NCI-H2196 treated with DMSO at 0.1 percent for 48 hours (cell line): ENCODE measurements around the gene PERM1.
"Not testable (repeated sequence)": the region's sequence is repeated elsewhere in the genome, so short reads cannot be mapped to it uniquely, and the experiment has no call there.

Experiments
- DNase-seq: peaks from one replicate; lab custom pipeline; 2025; ENCODE audit not compliant: unreplicated experiment; lab: John Stamatoyannopoulos, UW

PERM1 gene, protein sequence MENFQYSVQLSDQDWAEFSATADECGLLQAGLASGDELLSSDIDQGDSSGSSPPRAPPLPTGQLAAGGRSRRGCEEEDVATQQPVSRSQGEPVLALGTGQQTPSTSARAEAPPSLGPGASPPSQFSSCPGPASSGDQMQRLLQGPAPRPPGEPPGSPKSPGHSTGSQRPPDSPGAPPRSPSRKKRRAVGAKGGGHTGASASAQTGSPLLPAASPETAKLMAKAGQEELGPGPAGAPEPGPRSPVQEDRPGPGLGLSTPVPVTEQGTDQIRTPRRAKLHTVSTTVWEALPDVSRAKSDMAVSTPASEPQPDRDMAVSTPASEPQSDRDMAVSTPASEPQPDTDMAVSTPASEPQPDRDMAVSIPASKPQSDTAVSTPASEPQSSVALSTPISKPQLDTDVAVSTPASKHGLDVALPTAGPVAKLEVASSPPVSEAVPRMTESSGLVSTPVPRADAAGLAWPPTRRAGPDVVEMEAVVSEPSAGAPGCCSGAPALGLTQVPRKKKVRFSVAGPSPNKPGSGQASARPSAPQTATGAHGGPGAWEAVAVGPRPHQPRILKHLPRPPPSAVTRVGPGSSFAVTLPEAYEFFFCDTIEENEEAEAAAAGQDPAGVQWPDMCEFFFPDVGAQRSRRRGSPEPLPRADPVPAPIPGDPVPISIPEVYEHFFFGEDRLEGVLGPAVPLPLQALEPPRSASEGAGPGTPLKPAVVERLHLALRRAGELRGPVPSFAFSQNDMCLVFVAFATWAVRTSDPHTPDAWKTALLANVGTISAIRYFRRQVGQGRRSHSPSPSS

DNA sequence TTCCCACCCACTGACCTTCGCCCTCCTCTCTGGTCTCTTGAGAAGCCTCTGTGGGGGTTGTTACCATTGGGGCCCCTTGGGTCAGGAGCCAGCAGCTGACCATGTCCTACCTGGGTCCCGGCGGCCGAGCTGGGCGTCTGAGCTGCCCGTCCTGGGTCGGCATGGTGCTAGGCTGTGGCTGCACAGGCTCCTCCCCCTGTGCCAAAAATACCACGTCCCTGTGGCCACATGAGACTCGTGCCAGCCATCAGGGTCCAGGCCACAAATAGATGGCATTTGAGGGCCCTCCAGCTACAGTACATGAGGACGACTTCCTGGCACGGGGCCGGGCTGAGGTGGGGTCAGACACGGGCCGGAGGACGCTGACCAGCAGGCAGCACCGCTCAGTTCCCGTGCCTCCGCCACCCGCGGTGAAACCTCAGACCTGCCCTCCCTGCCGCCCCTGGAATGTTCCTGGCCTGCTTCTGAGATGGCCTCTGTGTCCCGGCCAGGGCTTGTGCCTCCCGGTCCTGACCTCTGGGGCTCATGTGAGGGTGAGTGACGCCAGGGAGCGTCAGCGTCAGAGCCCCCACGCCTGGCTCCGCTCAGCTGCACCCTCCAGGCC lies at the start of gene PERM1:
Gene PERM1 (minus strand): TSS at position 139 of the 604 bp plus-strand sequence. CDS start 1,064 bp downstream, outside the sequence.
- no peak for DNase-seq

DNA sequence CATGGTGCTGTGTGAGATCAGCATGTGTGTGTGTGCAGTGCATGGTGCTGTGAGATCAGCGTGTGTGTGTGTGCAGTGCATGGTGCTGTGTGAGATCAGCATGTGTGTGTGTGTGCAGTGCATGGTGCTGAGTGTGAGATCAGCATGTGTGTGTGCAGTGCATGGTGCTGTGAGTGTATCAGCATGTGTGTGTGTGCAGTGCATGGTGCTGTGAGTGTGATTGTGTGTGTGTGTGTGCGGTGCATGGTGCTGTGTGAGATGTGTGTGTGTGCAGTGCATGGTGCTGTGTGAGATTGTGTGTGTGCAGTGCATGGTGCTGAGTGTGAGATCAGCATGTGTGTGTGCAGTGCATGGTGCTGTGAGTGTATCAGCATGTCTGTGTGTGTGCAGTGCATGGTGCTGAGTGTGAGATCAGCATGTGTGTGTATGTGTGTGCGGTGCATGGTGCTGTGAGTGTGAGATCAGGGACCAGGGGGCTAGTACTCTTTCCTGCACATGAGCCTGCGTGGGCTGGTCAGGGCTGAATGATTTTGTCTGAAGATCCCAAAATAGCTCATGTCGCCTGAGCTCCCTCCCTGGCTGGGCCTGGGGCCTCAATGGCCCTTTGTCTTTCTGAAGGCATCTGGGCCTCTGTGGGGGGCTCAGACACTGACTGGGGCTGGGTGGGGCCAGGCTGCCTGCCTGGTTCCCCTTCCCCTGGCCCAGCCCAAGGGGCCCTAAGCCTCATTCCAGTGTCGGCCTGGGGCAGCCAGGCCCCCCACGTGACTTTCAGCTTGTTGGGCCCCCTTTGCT lies 49.2 kb upstream of the PERM1 start:
- not testable (repeated sequence) for DNase-seq

DNA sequence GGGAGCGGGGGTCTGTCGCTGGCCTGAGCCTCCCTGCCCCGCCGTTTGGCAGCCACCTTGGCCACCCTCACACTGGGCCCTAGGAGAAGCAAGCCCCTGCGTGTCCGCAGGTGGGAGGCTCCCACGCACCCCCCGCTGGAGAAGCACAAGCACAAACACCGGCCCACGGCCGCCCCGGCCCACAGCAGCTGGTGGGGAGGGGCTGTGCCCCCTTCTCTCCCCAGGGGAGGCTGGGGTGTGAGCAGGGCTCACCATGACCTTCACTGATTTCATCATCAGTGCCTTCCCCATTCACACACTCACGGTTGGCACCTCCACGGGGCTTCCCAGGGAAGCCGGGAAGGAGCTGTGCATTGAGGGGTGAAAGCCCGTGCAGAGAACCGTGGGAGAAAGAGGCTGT lies 45.9 kb upstream of the PERM1 start:
- DNase-seq = no peak

DNA sequence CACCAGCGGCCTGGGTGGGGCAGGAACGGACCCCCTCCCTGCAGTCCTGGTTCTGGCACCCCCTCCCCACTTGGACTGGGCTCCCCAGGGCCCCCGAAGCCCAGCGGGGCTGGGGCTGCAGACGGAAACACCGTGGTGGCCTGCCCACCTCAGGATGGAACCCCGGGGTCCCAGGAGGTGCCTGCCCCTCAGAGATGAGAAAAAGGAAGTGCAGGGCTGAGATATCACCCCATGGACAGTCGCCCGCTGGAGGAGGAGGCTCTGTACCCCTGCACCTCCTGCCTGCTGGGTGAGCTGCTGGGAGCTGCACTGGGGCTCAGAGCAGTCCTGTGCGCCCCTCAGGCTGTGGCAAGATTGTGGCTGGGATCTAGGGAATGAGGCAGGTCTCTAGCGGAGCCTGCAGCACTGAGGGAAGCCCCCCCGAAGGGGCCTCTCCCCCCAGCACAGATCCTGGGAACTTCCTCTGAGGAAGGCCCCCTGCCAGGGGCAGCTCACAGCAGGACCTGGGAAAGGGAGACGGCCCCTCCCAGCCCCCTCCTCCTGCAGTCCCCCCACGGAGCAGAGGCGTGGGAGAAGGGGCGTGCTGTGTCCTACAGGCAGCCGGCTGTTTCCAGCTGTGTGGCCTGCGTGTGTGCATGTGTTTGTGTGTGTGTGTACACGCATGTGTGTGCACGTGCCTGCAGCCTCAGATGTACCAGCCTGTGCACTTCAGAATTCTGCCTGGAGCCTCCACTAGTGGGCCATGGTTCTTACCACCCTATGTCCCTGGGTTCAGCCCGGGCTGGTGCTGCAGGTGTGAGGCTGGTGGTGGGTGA lies 44.9 kb upstream of the PERM1 start:
- DNase-seq = no peak

DNA sequence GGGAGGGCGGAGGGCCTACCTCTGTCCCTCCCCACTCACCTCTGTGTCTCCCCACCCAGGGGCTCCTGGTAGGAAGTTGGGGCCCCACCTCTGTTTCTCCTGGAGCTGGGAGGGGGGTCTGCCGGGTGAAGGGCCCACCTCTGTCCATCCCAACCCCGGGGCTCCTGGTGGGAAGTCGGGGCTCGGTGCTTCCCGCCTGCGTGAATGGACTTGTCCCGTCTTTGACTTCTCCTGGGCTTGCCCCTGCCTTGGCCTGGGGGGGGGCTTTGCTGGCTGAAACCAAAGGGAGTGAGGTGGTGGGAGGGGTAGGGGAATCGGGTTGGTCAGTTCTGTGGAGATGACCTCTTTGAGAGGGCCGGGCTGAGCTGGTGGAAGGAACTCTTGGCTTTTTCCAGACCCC lies 43.8 kb upstream of the PERM1 start:
- DNase-seq = no peak

DNA sequence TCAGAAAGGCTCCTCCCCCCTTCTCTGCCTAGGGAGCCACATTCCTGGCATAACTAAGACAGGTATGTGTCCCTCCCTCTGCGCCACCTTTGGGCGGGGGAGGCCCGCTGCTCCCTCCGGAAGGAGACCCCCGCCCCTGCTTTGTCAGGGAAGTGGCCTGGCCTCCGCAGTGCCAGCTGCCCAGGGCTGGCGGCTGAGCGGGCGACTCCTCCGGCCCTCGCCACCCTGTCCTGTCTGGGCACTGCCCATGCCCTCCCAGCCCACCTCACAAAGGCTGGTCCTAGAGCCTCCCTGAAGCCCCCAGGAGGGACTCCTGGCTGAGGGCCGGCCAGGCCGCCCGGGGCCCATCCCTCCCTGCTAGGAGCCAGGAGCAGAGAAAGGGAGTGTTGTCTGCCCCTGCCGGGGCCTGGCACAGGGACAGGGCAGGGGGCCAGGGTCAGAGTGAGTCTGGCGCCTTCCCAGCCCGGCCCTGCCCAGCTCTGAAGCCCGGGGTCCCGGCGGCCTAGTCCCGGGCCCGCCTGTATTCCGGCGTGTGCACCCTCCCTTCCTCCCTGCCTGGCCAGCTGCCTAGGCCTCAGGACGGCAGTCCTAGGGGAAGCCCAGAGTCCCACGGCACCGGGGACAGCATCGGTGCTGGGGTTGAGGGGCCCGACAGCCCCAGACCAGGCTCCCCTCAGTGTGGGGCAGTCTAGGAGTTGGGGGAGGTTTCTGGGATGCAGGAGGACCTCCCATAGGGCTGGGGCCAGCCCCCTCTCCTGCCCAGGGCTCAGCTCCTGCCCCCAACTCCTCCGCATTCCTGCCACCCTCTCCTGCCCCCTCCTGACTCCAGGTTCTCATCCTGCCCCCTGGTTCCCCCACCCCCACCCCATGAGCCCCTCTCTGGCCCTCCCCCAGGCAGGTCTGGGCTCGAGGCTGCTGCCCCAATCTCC lies 43.1 kb upstream of the PERM1 start:
- no peak for DNase-seq

DNA sequence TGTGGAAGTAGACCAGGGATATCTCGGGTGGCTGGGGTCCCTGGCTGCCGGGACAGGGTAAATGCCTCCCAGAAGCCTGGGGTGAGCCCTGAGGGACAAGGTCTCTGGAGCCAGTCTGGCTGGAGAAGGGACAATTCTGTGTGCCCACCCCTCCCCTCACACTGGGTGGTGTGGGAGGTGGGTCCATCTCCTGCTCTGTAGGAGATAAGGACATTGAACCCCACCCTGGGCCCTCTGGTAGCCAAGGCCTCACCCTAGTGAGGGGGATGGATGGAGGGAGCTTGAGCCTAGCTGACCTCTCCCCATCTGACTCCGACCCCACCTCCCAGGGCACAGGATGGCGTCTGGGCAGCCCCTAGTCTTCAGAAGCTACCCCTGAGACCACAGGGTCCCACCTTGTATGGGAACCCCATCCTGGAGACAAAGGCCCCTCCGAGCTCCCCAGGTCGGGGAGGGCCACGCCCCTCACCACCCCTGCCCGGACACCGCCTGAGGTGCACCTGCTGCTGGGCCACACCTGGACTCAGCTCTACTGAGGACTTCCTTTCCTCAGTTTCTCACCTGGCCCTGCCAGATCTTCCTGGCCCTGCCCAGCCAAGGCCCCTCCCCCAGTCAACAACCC lies 42.4 kb upstream of the PERM1 start:
- no peak for DNase-seq

DNA sequence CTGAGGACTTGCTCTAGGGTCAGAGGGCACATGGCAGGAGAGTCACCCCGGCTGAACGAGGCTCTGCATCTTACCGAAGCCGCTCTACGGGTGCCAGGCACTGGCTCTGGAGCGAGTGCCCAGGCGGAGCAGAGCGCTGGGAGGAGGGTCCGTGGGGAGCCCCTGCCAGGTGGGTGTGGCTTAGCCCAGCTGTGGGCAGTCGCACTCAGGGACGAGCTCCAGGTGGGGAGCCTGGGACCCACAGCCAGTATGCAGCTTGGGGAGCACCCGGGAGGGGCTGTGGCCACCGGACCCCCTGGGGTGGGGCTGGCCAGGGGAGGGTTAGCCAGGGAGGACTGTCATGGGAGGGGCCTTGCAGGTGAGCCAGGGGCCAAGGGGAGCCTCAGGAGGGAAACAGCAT lies 41.8 kb upstream of the PERM1 start:
- no peak for DNase-seq

DNA sequence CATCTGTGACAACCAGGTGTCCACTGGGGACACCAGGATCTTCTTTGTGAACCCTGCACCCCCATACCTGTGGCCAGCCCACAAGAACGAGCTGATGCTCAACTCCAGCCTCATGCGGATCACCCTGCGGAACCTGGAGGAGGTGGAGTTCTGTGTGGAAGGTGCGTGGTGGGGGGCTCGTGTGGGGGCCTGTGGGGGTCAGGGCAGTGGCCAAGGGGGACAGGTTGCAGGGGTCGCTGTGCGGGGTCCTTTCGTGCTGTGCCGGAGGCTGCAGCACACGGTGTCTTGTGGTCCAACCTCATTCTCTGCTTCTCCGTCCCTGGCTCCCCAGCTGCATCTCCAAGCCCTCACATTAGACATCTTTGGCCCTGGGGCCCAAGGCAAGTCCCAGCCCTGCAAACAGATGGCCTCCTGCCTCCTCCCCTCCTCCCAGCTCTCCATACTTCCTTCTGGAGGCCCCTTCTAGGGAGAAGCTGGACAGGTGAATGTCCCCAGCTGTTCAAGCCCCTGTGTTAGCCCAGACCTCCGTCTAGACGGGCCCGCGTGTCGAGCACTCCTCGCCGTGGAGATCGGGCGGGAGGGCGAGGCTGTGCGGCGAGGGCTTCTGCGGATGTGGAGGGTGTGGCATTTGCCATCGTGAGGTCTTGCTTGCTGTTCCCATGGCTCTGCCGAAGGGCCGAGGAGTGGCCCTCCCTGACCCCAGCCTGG lies 40.6 kb upstream of the PERM1 start:
- DNase-seq = no peak

DNA sequence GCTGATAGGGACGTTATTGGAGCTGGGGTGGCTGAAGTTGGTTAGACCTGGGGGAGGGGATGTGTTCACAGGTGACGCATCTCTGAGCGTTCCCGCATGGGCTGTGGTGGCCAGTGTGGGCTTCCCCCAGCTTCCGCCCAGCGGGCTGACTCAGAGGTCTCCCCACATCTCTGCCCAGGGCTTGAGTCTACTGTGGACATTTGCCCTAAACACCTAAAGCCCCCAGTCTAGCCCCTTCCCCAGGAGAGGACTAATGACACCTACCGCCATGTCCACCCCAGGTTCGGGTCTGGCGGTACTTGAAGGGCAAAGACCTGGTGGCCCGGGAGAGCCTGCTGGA lies 40.0 kb upstream of the PERM1 start:
- no peak for DNase-seq

DNA sequence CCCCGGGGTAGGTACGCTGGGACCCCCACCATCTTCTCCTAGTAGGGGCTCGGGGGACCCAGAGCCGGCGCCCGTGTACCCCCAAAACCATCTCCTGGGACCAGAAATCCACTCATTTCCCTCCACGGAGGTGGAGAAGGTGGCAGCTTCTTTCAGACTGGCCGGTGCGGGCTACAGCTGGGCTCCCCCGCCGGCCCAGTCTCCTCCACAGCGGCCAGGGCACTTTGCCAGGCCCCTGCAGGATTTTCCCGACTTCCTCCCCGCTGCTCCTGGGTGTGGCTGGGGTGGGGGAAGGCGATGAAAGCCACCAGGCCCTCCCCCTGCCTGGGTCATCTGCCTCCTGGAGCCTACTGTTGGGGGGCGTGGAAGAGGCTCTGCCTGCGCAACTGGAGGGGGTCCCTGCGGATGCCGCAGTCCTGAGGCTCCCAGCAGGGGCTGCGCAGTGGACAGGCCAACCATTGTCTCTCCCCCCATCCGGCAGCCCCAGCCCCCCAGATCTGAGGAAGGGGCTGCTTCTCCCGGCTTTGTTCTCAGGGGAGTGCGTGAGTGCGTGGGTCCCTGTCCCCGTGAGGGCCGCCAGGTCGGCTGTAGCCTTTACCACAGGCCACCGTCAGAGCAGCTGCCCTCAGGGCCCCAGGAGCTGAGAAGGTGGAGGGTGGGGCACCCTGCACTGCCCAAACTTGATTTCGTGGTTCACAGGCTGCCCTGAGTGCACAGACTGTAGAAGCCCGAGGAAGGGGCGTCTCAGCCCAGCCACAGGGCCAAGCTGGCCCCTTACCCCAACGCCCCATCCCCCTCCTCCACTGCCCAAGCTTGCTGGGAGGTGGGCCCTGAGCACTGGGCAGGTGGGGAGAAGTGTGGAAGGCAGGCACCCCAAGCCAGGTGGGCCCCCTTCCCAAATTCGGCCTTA lies 39.4 kb upstream of the PERM1 start:
- DNase-seq = peak; percentile 31

DNA sequence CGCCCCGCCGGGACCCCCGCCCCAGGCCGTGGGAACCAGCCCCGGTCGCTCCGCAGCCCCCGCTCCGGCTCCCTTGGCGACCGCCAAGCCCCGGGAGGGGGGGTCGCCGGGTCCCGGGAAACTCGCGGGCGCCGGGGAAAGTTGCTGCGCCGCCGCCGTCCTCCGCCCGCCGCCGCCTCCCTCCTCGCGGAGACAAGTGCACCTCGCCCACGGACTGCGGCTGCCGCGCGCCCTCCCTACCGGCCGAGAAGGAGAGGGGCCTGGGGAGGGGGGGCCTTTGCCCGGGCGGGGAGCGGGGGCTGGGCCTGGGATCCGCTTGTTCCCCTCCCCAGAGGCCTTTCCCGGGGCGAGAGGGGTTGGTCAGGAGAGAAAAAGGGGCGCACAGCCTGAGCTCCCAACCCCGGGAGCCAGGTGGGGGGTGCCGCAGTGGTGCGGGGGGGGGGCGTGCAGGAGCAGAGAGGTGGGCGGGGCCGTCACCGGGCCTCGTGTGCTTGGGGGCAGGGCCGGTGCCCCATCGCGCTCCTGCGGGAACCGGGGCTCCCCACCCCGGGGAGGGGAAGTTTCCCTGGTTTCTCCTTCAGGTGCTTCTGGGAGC lies 38.6 kb upstream of the PERM1 start:
- no peak for DNase-seq

DNA sequence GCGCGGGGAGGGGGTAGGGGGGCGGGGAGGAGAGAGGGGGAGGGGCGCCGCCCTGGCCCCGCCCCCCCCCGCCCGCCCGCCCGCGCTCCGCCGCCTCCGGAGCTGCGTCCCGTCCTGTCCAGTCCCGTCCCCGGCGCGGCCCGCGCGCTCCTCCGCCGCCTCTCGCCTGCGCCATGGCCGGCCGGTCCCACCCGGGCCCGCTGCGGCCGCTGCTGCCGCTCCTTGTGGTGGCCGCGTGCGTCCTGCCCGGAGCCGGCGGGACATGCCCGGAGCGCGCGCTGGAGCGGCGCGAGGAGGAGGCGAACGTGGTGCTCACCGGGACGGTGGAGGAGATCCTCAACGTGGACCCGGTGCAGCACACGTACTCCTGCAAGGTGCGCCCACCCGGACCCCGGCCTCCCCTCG lies 38.1 kb upstream of the PERM1 start, which contains the start of gene AGRN:
Gene AGRN (plus strand): TSS at position 121 of the 405 bp plus-strand sequence. CDS start 53 bp downstream, at position 174.
- DNase-seq = peak; percentile 20

DNA sequence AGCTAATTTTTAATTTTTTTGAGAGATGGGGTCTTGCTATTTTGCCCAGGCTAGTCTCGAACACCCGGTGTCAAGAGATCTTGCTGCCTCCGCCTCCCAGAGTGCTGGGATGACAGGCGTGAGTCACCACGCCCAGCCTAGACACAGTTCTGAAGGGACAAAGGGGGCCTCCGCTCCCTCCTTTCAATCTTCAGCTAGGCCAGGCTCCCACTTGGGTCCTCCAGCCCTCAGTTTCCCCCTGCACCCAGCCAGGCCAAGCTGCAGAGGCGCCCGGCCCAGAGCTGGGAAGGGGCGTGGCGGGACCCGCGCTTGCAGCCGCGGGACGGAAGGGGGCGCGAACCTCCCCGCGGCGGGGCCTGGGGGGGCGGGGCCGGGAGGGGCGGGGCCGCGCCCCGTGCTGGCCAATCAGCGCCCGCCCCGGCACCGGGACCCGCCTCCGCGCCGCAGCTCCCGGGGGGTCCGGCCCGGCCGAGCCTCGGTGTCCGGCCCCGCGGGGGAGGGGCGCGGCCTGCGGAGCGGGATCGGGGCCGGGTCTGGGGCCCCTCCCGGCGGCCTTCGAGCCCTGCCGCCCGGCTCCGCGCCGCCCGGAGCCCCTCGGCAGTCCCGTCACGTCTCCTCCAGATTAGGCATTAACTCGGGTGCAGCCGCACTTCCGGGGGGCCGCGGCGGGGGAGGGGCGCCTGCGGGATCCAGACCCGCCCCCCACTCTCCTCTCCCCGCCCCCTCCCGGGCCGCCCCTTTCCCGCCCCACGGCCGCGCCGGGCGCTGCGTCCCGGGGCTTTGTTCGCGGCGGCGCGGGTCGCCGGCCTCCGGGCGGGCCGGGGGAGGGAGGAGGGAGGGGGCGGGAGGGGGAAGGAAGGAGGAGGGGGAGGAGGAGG lies 37.5 kb upstream of the PERM1 start:
- DNase-seq = peak; percentile 76

DNA sequence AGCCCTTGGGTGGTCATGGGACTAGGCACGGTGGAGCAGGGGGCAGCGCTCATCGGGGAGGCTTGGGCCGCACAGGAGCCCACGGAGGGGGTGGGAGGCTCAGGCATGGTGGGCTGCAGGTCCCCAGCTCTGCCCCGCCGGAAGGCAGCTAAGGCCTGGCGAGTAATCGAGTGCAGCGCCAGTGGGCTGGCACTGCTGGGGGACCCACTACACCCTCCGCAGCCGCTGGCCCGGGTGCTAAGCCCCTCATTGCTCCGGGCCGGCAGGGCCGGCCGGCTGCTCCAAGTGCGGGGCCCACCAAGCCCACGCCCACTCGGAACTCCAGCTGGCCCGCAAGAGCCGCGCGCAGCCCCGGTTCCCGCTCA lies 36.4 kb upstream of the PERM1 start:
- not testable (repeated sequence) for DNase-seq
